B cell (primary cell): Measurements from ENCODE around the gene NUDCD3. TPM values are rescaled to one million over a fixed set of nuclear protein-coding genes. Genes with fewer than 3 reads are reported as not detected.

Source experiments
- ATAC-seq: fragments of 200-7000 bp; cut with Tn5 transposase; one replicate; pipeline ENCODE4 v1.10.0; 2021; ENCODE audit warnings: low read depth, mild to moderate bottlenecking, moderate number of reproducible peaks, moderate library complexity
- CTCF ChIA-PET: fragments of 350-600 bp; sonication (Branson Sonifier 250); formaldehyde crosslinking; loops from one replicate; lab custom pipeline; 2021; ENCODE audit warnings: antibody characterized with exemption, inconsistent platforms; lab: Charles Lee
- POLR2A ChIA-PET: fragments of 350-600 bp; sonication (Branson Sonifier 250); formaldehyde crosslinking; loops from one replicate; lab custom pipeline; 2021; ENCODE audit warnings: antibody characterized with exemption; lab: Charles Lee
- DNase-seq: peaks from one replicate; pipeline ENCODE4 v3.0.0; 2013
- H2AFZ ChIP-seq: 2 replicates; pipeline ENCODE4 v1.6.1; 2012; ENCODE audit warnings: mild to moderate bottlenecking, low read depth, low read length; ENCODE audit not compliant: insufficient read depth, poor library complexity, severe bottlenecking
- H3K27ac ChIP-seq, 2 donors: 1 replicate in 1 of 2; 2 replicates in 1 of 2; pipeline ENCODE4 v1.5.1; 2012 to 2013; ENCODE audit warnings: low read length in 2 of 2, mild to moderate bottlenecking in 2 of 2, moderate library complexity in 1 of 2
- H3K27me3 ChIP-seq, 4 experiments: fragments of 200-600 bp in 1 of 4; sonication (generic) in 1 of 4; replicated peaks in 1 of 4; 1 replicate in 2 of 4; 2 replicates in 2 of 4; pipeline versions ENCODE4 v1.6.1 to v1.7.0; 2013 to 2016; ENCODE audit warnings: low read length in 3 of 4, mild to moderate bottlenecking in 2 of 4, mixed read lengths in 1 of 4, moderate library complexity in 1 of 4; ENCODE audit not compliant: insufficient read depth in 4 of 4, control insufficient read depth in 3 of 4; ENCODE audit errors: control extremely low read depth in 1 of 4
- H3K36me3 ChIP-seq, 2 experiments: replicated peaks in 1 of 2; 1 replicate in 1 of 2; 2 replicates in 1 of 2; pipeline versions ENCODE4 v1.6.1 to v1.7.1; 2013; ENCODE audit warnings: low read length in 1 of 2; ENCODE audit not compliant: insufficient read depth in 2 of 2, control insufficient read depth in 1 of 2; ENCODE audit errors: control extremely low read depth in 1 of 2, extremely low read depth in 1 of 2
- H3K4me1 ChIP-seq, 2 donors: fragments of 200-600 bp in 1 of 2; sonication (generic) in 1 of 2; 1 replicate in 1 of 2; 2 replicates in 1 of 2; pipeline versions ENCODE4 v1.5.1 to v1.6.1; 2013 to 2017; ENCODE audit warnings: low read length in 2 of 2; ENCODE audit not compliant: control insufficient read depth in 2 of 2, insufficient read depth in 2 of 2
- H3K4me2 ChIP-seq: replicated peaks from 2 replicates; pipeline ENCODE3; 2012; ENCODE audit warnings: mild to moderate bottlenecking, low read depth, low read length; ENCODE audit not compliant: poor library complexity, severe bottlenecking
- H3K4me3 ChIP-seq, 5 experiments: fragments of 200-600 bp in 1 of 5; sonication (generic) in 1 of 5; 1 replicate in 3 of 5; 2 replicates in 2 of 5; pipeline versions ENCODE4 v1.5.1 to v1.7.0; 2011 to 2016; ENCODE audit warnings: low read length in 4 of 5, mild to moderate bottlenecking in 4 of 5, low read depth in 2 of 5, control low read depth in 1 of 5, moderate library complexity in 1 of 5; ENCODE audit not compliant: insufficient read depth in 1 of 5; ENCODE audit errors: control extremely low read depth in 1 of 5, extremely low read depth in 1 of 5
- H3K79me2 ChIP-seq: fragments of 200-600 bp; sonication (generic); one replicate; pipeline ENCODE4 v1.6.0; 2016; ENCODE audit warnings: low read length; ENCODE audit not compliant: control insufficient read depth, insufficient read depth
- H3K9ac ChIP-seq: fragments of 200-600 bp; sonication (generic); 2 replicates; pipeline ENCODE4 v1.6.1; 2017; ENCODE audit warnings: mild to moderate bottlenecking, low read length, moderate library complexity
- H3K9me3 ChIP-seq, 3 donors: one replicate each; pipeline versions ENCODE4 v1.6.1 to v1.7.1; 2013; ENCODE audit warnings: low read length in 2 of 3; ENCODE audit not compliant: control insufficient read depth in 2 of 3, insufficient read depth in 1 of 3; ENCODE audit errors: control extremely low read depth in 1 of 3
- H4K20me1 ChIP-seq: 2 replicates; pipeline ENCODE4 v1.6.0; 2012; ENCODE audit warnings: mild to moderate bottlenecking, low read length; ENCODE audit not compliant: insufficient read depth, control insufficient read depth, poor library complexity, severe bottlenecking
- H3K27ac Mint-ChIP-seq: one replicate; pipeline ENCODE4 v1.8.0; 2021; ENCODE audit warnings: mixed read lengths
- H3K27me3 Mint-ChIP-seq: one replicate; pipeline ENCODE4 v1.8.0; 2021; ENCODE audit warnings: mixed read lengths
- H3K4me1 Mint-ChIP-seq: one replicate; pipeline ENCODE4 v1.8.0; 2021; ENCODE audit warnings: mixed read lengths
- H3K4me3 Mint-ChIP-seq: one replicate; pipeline ENCODE4 v1.8.0; 2021; ENCODE audit warnings: mixed read lengths
- H3K9me3 Mint-ChIP-seq: one replicate; pipeline ENCODE4 v1.8.0; 2022; ENCODE audit warnings: mixed read lengths; ENCODE audit not compliant: insufficient read depth
- EZH2 ChIP-seq: IDR thresholded peaks from 2 replicates; pipeline ENCODE4 v1.6.1; 2012; ENCODE audit warnings: borderline replicate concordance, low read depth, mild to moderate bottlenecking, moderate library complexity, low read length; ENCODE audit not compliant: insufficient read depth, poor library complexity, severe bottlenecking
- WGBS: methylation state at CpG from one replicate; pipeline ENCODE4 v1.1.5; 2013; ENCODE audit warnings: missing lambda C conversion rate; ENCODE audit not compliant: insufficient coverage; 5-methylcytosine and 5-hydroxymethylcytosine counted together
- intact Hi-C: fragments of 100-400 bp; cut with micrococcal nuclease; formaldehyde crosslinking; loops from one replicate; pipeline ENCODE4 v1.10.0; 2022
- polyA plus RNA-seq: library from polyadenylated mRNA; depleted of rRNA; stranded (reverse); fragments of >200 nt; gene quantifications from 2 replicates; pipeline ENCODE4 v1.2.3, GENCODE V29; 2012
- total RNA-seq, 2 donors: library from RNA; stranded (reverse); fragments of 120-200 nt in 1 of 2; gene quantifications; 1 replicate in 1 of 2; 2 replicates in 1 of 2; pipeline versions ENCODE4 v1.2.3 to v1.2.4, GENCODE V29; 2013 to 2022
- TF ChIP-seq, protein P1 (sequence below): fragments of 200-600 bp; IDR thresholded peaks from one replicate; pipeline ENCODE4 v1.8.0; 2022; ENCODE audit warnings: antibody characterized with exemption, mild to moderate bottlenecking

Gene NUDCD3
- total and polyA plus RNA-seq, 2 donors (not counting 1 experiment from before 2014, with no cell fraction given) = 29.8 to 101 TPM

DNA sequence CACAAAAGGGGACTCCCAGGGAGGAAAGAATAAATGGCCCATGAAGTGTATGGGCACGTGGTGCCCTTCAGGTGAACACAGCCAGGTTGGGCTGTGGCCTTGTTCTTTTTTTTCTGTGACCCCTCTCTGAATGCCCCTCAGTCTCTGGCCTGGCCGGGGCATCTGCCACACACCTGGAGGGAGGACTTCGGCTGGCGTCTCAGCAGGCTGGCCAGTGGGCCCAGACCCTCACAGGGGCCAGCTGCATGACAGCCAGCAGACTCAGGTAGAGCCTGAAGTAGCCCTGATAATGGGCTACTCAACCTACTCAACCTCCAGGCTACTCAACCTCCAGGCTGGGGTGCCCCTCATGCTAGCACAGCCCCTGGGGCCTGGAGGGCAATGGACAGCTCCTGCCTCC, 155.3 kb downstream of the NUDCD3 start:
- Histone ChIP-seq H3K4me2 (no peak overlapping the region), H3K4me3 (no peak overlapping the region), H4K20me1 (no peaks in the 10 kb centered on the region), H2AFZ (no peak overlapping the region), H3K9ac (no peak overlapping the region), H3K27ac (no peak overlapping the region), H3K9me3 (peaks cover 2 to 18% (median 17%) of the 10 kb centered on the region in 3 donors), H3K79me2 (no peaks in the 10 kb centered on the region), H3K27me3 (no peaks in the 10 kb centered on the region), H3K4me1 (peaks cover 7 to 9% of the 10 kb centered on the region in 2 donors), H3K36me3 (no peaks in the 10 kb centered on the region)
- H3K9me3 Mint-ChIP-seq = peaks cover 17% of the 10 kb centered on the region
- H3K4me3 Mint-ChIP-seq = no peak overlapping the region
- no peak for ATAC-seq
- intact Hi-C loops = loop anchor here (5.0 kb wide), 1 partner anchor 78 kb away; no protein-coding TSS in a partner anchor
- TF ChIP-seq, protein P1, sequence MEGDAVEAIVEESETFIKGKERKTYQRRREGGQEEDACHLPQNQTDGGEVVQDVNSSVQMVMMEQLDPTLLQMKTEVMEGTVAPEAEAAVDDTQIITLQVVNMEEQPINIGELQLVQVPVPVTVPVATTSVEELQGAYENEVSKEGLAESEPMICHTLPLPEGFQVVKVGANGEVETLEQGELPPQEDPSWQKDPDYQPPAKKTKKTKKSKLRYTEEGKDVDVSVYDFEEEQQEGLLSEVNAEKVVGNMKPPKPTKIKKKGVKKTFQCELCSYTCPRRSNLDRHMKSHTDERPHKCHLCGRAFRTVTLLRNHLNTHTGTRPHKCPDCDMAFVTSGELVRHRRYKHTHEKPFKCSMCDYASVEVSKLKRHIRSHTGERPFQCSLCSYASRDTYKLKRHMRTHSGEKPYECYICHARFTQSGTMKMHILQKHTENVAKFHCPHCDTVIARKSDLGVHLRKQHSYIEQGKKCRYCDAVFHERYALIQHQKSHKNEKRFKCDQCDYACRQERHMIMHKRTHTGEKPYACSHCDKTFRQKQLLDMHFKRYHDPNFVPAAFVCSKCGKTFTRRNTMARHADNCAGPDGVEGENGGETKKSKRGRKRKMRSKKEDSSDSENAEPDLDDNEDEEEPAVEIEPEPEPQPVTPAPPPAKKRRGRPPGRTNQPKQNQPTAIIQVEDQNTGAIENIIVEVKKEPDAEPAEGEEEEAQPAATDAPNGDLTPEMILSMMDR = no peak
- TF ChIP-seq EZH2 = no peak
- no peak overlapping the region for H3K27ac Mint-ChIP-seq
- peaks cover 24% of the 10 kb centered on the region for H3K4me1 Mint-ChIP-seq
- CTCF ChIA-PET = no interaction called here
- H3K27me3 Mint-ChIP-seq = peaks cover 3% of the 10 kb centered on the region
- POLR2A ChIA-PET = no interaction called here
- WGBS = 84% methylated on average over 4 of the region's 4 CpGs
- no peak for DNase-seq

DNA sequence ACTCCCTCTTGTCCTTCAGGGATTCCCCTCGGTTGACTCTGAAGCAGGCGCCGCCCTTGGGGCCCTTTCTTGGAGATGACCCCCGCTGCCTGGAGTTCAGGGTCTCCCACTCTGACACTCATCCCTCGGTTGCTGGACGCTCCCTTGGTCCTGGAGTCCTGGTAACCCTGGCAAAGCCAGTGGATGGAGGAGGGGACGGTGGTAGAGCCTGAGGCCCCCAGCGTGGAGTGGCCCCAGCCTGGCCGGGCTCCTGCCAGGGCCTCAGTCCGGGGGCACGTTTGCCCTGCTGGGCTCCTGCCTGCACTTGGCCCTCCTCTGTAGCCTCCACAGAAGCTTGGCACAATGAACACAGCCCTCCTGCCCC, 155.7 kb downstream of the NUDCD3 start:
- WGBS = 97% methylated on average over 11 of the region's 11 CpGs
- H3K4me1 Mint-ChIP-seq = peaks cover 23% of the 10 kb centered on the region
- ChIA-PET POLR2A (no interaction called here), CTCF (no interaction called here)
- peaks cover 3% of the 10 kb centered on the region for H3K27me3 Mint-ChIP-seq
- DNase-seq (no peak), ATAC-seq (no peak)
- H3K9me3 ChIP-seq = peaks cover 2 to 18% (median 17%) of the 10 kb centered on the region in 3 donors
- intact Hi-C loops = loop anchor here (5.0 kb wide), 1 partner anchor 77 kb away; no protein-coding TSS in a partner anchor
- no peaks in the 10 kb centered on the region for H3K27me3 ChIP-seq
- no peak overlapping the region for H3K4me3 Mint-ChIP-seq
- TF ChIP-seq, protein P1 = no peak
- no peak for TF ChIP-seq EZH2
- no peaks in the 10 kb centered on the region for H3K79me2 ChIP-seq
- H3K36me3 ChIP-seq = no peaks in the 10 kb centered on the region
- H3K4me2 ChIP-seq = no peak overlapping the region
- no peak overlapping the region for H2AFZ ChIP-seq
- peaks cover 17% of the 10 kb centered on the region for H3K9me3 Mint-ChIP-seq
- H3K27ac ChIP-seq = no peak overlapping the region
- no peak overlapping the region for H3K9ac ChIP-seq
- no peak overlapping the region for H3K27ac Mint-ChIP-seq
- H4K20me1 ChIP-seq = no peaks in the 10 kb centered on the region
- peaks cover 7 to 9% of the 10 kb centered on the region in 2 donors for H3K4me1 ChIP-seq
- no peak overlapping the region for H3K4me3 ChIP-seq
